ENCODE measurements around the gene CST5. TPM values are rescaled to one million over a fixed set of nuclear protein-coding genes. Genes with fewer than 3 reads are reported as not detected.
"Not testable (repeated sequence)": the region's sequence is repeated elsewhere in the genome, so short reads cannot be mapped to it uniquely, and the experiment has no call there.

CST5 gene
- total and polyA plus RNA-seq, 4 donors, result not detected

DNA sequence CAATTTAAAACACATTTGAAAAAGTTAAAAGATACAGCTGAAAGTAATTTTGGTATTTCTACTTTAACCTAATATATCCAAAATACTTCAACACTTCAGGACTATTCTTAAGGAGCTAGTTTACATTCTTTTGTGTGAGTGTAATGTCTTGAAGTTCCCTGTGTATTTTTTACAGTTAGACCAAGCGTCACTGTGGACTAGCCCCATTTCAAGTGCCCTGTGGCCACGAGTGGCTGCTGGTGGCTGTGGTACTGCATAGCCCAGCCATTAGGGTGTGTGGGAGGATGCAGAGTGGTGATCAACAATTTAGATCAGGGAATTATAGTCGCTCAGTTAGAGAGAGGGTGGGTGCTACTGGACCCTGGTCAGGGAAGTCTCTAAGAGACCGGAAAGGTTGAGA lies 869 bp upstream of the CST5 start:
- ATAC-seq (ENCODE audit: low FRiP score) (no peak), DNase-seq (no peak)
- Histone ChIP-seq H3K27ac (ENCODE audit: low read depth in 1 of 2, low read length in 2 of 2) (no peak overlapping the region), H3K27me3 (ENCODE audit: control insufficient read depth in 1 of 2, insufficient read depth in 2 of 2, low read length in 1 of 2) (no peaks in the 10 kb centered on the region), H3K36me3 (ENCODE audit: control insufficient read depth in 1 of 2, insufficient read depth in 2 of 2, low read length in 1 of 2) (no peaks in the 10 kb centered on the region), H3K9me3 (ENCODE audit: control insufficient read depth, low read length) (no peaks in the 10 kb centered on the region), H3K4me1 (ENCODE audit: control insufficient read depth in 1 of 2, insufficient read depth in 2 of 2, low read length in 2 of 2) (no peaks in the 10 kb centered on the region), H3K4me3 (ENCODE audit: low read length in 2 of 2) (no peak overlapping the region)
- intact Hi-C loops (cut with DNase I), result no loop called here
- WGBS, 2 donors, result 36 to 37% methylated on average over 4 of the region's 4 CpGs

DNA sequence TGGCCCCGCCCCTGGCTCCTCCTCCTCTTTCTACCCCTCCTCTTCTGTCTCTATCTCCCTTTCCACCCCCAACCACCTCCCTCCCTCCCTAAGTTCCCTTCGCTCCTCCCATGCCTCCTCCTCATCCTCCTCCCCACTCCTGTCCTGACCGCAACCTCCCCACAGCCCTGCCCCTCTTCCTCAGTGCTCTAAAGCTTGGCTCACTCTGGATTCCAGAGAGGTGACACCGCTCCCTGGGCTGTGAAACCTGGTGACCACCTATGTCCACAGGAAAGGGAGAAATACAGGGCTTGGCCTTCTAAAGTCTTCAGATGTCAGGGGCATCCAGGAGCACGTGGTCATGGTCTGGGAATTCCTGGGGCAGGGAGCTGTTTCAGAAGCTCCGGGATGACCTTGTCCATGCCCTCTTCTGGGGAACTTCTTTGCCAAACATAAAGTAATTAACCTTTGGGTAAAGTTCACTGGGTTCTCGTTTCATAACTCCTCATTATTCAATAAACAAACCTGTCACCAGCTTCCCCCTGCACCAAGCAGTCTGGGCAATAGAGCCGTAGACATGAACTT lies 345 bp upstream of the CST5 start:
- 45 to 48% methylated on average over 8 of the region's 8 CpGs for WGBS, 2 donors
- intact Hi-C loops (cut with DNase I), result no loop called here
- DNase-seq (no peak), ATAC-seq (ENCODE audit: low FRiP score) (no peak)
- no peak overlapping the region for H3K4me3 ChIP-seq (ENCODE audit: low read length in 2 of 2)
- H3K27me3 ChIP-seq (ENCODE audit: control insufficient read depth in 1 of 2, insufficient read depth in 2 of 2, low read length in 1 of 2), result no peaks in the 10 kb centered on the region
- H3K36me3 ChIP-seq (ENCODE audit: control insufficient read depth in 1 of 2, insufficient read depth in 2 of 2, low read length in 1 of 2), result no peaks in the 10 kb centered on the region
- H3K9me3 ChIP-seq (ENCODE audit: control insufficient read depth, low read length), result no peaks in the 10 kb centered on the region
- no peaks in the 10 kb centered on the region for H3K4me1 ChIP-seq (ENCODE audit: control insufficient read depth in 1 of 2, insufficient read depth in 2 of 2, low read length in 2 of 2)
- H3K27ac ChIP-seq (ENCODE audit: low read depth in 1 of 2, low read length in 2 of 2), result no peak overlapping the region

DNA sequence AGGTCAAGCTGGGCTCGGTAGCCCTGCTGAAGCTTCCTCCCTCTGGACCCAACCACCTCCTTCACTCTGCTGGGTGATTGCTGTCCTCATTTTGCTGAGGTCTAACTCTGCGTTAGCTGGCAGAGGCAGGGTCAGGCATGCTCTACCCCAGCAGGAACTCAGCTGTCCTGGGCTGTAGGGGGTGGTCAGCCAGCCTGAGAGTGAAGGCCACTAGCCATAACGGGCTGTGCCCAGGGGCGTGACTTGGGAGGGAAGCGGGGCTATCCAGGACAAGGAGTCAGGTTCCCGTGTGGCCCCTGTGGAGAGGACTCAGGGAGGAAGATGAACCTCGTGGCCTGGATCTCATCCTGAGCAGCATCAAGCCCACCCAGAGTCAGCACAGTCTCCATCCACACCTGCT lies 761 bp downstream of the CST5 start:
- Histone ChIP-seq H3K9me3 (ENCODE audit: control insufficient read depth, low read length) (no peaks in the 10 kb centered on the region), H3K4me3 (ENCODE audit: low read length in 2 of 2) (no peak overlapping the region), H3K36me3 (ENCODE audit: control insufficient read depth in 1 of 2, insufficient read depth in 2 of 2, low read length in 1 of 2) (no peaks in the 10 kb centered on the region), H3K27ac (ENCODE audit: low read depth in 1 of 2, low read length in 2 of 2) (no peak overlapping the region), H3K27me3 (ENCODE audit: control insufficient read depth in 1 of 2, insufficient read depth in 2 of 2, low read length in 1 of 2) (no peaks in the 10 kb centered on the region), H3K4me1 (ENCODE audit: control insufficient read depth in 1 of 2, insufficient read depth in 2 of 2, low read length in 2 of 2) (no peaks in the 10 kb centered on the region)
- DNase-seq, result no peak
- intact Hi-C loops (cut with DNase I), result no loop called here
- no peak for ATAC-seq (ENCODE audit: low FRiP score)
- 88 to 90% methylated on average over 6 to 7 of the region's 7 CpGs for WGBS, 2 donors

DNA sequence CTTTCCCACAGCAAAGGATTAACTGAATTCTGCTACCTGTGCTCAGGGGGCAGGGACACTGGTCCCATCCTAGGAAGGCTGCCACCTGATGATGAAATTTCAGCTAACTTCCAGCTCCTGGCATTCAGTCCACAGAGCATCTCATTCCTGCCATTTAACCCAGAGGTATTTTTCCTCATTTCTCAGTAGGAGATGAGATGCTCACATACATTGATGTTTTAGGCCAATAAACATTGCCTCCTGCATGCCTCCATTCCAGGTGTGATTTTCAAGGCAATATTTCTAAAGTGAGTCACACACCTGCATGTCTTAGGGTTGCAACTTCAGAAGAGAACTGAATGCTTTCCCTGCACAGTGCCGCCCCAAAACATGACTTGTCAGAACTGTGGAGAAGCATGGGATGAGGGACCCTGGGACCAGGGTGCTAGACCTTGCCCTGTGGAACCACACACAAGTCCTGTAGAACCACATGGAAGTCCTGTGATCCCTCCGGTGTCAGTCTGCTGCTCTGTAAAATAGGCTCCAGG lies 1.5 kb downstream of the CST5 start:
- H3K36me3 ChIP-seq (ENCODE audit: control insufficient read depth in 1 of 2, insufficient read depth in 2 of 2, low read length in 1 of 2); H3K27me3 ChIP-seq (ENCODE audit: control insufficient read depth in 1 of 2, insufficient read depth in 2 of 2, low read length in 1 of 2); H3K9me3 ChIP-seq (ENCODE audit: control insufficient read depth, low read length); H3K4me3 ChIP-seq (ENCODE audit: low read length in 2 of 2); intact Hi-C loops (cut with DNase I); ATAC-seq (ENCODE audit: low FRiP score); DNase-seq; H3K4me1 ChIP-seq (ENCODE audit: control insufficient read depth in 1 of 2, insufficient read depth in 2 of 2, low read length in 2 of 2); H3K27ac ChIP-seq (ENCODE audit: low read depth in 1 of 2, low read length in 2 of 2): not testable (repeated sequence)
- 93 to 94% methylated on average over 1 of the region's 2 CpGs for WGBS, 2 donors

DNA sequence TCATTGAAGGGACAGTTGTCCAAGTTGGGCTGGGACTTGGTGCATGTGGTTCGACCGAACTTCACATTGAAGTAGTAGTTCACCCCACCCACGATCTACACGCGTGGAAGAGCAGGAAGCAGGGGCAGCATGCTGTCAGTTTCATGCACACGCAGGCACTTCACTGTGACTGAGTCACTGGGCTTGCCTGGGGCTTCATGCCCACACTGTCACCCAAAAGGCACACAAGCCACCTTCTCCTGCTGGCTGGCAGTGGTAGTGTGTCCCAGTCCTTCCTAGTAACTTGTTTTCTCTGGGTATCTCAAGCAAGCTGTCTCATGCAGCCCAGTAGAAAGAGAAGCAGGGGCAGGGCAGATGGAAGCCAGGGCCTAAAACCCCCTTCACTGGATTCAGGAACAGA lies 2.0 kb downstream of the CST5 start:
- no peaks in the 10 kb centered on the region for H3K4me1 ChIP-seq (ENCODE audit: control insufficient read depth in 1 of 2, insufficient read depth in 2 of 2, low read length in 2 of 2)
- H3K9me3 ChIP-seq (ENCODE audit: control insufficient read depth, low read length), result no peaks in the 10 kb centered on the region
- H3K27me3 ChIP-seq (ENCODE audit: control insufficient read depth in 1 of 2, insufficient read depth in 2 of 2, low read length in 1 of 2), result no peaks in the 10 kb centered on the region
- no peak overlapping the region for H3K4me3 ChIP-seq (ENCODE audit: low read length in 2 of 2)
- WGBS, 2 donors, result 86 to 91% methylated on average over 6 of the region's 6 CpGs
- intact Hi-C loops (cut with DNase I), result no loop called here
- H3K27ac ChIP-seq (ENCODE audit: low read depth in 1 of 2, low read length in 2 of 2), result no peak overlapping the region
- ATAC-seq (ENCODE audit: low FRiP score), result no peak
- no peak for DNase-seq
- no peaks in the 10 kb centered on the region for H3K36me3 ChIP-seq (ENCODE audit: control insufficient read depth in 1 of 2, insufficient read depth in 2 of 2, low read length in 1 of 2)

DNA sequence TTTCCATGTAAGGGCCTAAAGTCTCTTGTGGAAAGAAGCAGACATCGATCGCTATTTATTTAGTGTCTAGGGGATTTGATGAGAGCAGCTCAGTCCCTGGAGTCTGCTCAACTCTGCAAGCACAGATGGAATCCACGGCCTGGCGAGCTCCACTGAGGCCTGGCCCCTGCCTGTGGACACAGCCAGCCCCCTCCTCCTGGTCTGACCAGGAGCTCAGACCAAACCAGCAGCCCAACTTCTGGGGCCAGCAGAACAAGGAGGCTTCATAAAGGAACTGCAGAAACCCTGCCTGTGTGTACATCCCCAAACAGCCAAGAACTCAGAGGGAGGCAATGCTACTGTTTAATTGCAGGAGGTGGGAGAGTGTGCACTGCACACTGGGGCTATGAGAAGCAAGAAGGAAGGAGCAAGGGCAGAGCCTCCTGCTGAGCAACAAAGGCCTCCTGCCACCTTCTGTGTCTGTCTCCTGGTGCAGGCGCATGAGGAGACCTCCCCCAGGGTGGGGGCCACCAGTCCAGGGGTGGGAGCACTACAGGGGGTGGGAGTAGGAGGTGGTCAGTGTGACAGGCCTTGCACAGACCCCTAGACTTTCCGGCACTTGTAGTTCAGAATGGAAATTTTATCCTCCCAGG lies 3.8 kb downstream of the CST5 start:
- DNase-seq, result no peak
- no peak for ATAC-seq (ENCODE audit: low FRiP score)
- no peak overlapping the region for H3K4me3 ChIP-seq (ENCODE audit: low read length in 2 of 2)
- H3K4me1 ChIP-seq (ENCODE audit: control insufficient read depth in 1 of 2, insufficient read depth in 2 of 2, low read length in 2 of 2), result no peaks in the 10 kb centered on the region
- intact Hi-C loops (cut with DNase I), result no loop called here
- H3K36me3 ChIP-seq (ENCODE audit: control insufficient read depth in 1 of 2, insufficient read depth in 2 of 2, low read length in 1 of 2), result no peaks in the 10 kb centered on the region
- H3K9me3 ChIP-seq (ENCODE audit: control insufficient read depth, low read length), result peaks cover 2% of the 10 kb centered on the region
- WGBS, 2 donors, result 41 to 55% methylated on average over 6 of the region's 6 CpGs
- H3K27me3 ChIP-seq (ENCODE audit: control insufficient read depth in 1 of 2, insufficient read depth in 2 of 2, low read length in 1 of 2), result no peaks in the 10 kb centered on the region
- H3K27ac ChIP-seq (ENCODE audit: low read depth in 1 of 2, low read length in 2 of 2), result no peak overlapping the region

DNA sequence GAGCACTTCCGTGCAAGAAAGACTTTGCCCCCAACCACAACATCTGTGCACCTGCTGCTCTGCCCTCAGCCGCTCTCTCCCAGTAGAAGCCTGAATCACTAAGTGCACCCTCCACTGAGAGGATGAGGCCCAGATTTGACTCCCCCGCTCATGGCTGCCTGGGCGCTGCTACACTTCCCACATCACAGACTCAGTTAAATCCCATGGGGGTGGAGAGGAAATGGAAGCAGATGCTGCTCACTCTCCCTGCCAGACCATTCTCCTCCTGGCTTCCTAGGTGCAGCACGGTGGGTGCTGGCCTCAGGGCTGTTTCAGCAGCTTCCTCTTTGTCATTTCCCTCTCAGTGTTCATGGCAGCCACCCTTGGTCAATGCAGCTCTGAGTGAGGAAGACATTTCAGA lies 4.8 kb downstream of the CST5 start:
- Histone ChIP-seq H3K4me3 (ENCODE audit: low read length in 2 of 2) (no peak overlapping the region), H3K9me3 (ENCODE audit: control insufficient read depth, low read length) (peaks cover 2% of the 10 kb centered on the region), H3K4me1 (ENCODE audit: control insufficient read depth in 1 of 2, insufficient read depth in 2 of 2, low read length in 2 of 2) (no peaks in the 10 kb centered on the region), H3K27me3 (ENCODE audit: control insufficient read depth in 1 of 2, insufficient read depth in 2 of 2, low read length in 1 of 2) (no peaks in the 10 kb centered on the region), H3K27ac (ENCODE audit: low read depth in 1 of 2, low read length in 2 of 2) (no peak overlapping the region), H3K36me3 (ENCODE audit: control insufficient read depth in 1 of 2, insufficient read depth in 2 of 2, low read length in 1 of 2) (no peaks in the 10 kb centered on the region)
- no peak for DNase-seq
- ATAC-seq (ENCODE audit: low FRiP score), result no peak
- WGBS, 2 donors, result 73 to 77% methylated on average over 5 of the region's 5 CpGs
- intact Hi-C loops (cut with DNase I), result no loop called here

DNA sequence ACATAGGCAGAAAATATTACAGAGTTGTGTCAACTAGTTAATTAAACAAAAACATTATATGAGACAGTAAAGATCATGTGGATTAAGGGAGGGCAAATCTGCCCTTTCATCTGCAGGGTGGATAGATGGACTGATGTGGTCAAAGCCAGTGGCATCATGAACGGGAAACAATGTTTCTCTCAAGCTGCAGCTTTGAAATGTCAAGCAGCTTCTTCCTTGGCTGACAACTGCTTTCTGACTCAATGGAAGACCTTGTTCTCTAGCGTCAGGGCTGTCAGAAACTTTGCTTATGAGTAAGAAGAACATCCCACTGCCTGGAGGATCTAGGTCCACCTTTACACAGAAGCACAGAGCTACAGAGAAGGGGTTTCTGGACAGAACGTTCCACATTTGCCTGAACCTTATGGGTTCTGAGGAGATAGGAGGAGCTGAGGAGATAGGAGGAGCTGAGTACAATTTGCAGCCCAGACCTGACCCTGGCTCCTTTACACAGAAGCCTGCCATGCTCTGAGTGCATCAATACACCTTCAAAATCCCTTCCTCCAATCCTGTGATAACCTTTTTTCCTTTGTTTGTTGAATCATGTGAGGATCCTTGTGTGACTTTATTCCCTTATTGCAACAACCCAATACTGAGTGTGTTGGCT lies 6.1 kb downstream of the CST5 start:
- WGBS, 2 donors, result 50 to 51% methylated on average over 3 of the region's 3 CpGs
- Histone ChIP-seq H3K4me3 (ENCODE audit: low read length in 2 of 2) (no peak overlapping the region), H3K9me3 (ENCODE audit: control insufficient read depth, low read length) (peaks cover 2% of the 10 kb centered on the region), H3K4me1 (ENCODE audit: control insufficient read depth in 1 of 2, insufficient read depth in 2 of 2, low read length in 2 of 2) (no peaks in the 10 kb centered on the region), H3K27ac (ENCODE audit: low read depth in 1 of 2, low read length in 2 of 2) (no peak overlapping the region), H3K36me3 (ENCODE audit: control insufficient read depth in 1 of 2, insufficient read depth in 2 of 2, low read length in 1 of 2) (no peaks in the 10 kb centered on the region), H3K27me3 (ENCODE audit: control insufficient read depth in 1 of 2, insufficient read depth in 2 of 2, low read length in 1 of 2) (peaks cover 0 to 1% of the 10 kb centered on the region in 2 donors)
- intact Hi-C loops (cut with DNase I), result no loop called here
- DNase-seq, result no peak
- no peak for ATAC-seq (ENCODE audit: low FRiP score)

DNA sequence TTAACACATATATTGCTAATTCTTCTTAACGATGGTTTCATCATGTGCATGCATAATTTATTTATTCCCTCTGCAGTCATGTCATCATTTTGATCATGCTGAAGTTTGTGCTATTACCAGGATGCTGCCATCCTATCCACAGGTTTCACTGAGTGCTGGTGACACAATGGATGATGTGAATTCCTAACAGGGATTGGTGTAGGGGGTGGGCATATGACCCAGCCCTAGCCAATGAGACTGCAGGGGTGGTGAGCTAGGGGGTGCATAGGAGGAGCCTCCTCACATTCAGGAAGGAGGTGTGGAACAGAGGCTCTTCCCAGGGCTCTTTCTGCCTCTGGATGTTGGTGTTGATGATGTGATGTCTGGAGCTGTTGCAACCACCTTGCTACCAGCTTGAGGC lies 7.5 kb downstream of the CST5 start:
- Histone ChIP-seq H3K36me3 (ENCODE audit: control insufficient read depth in 1 of 2, insufficient read depth in 2 of 2, low read length in 1 of 2) (no peaks in the 10 kb centered on the region), H3K27me3 (ENCODE audit: control insufficient read depth in 1 of 2, insufficient read depth in 2 of 2, low read length in 1 of 2) (peaks cover 0 to 4% of the 10 kb centered on the region in 2 donors), H3K9me3 (ENCODE audit: control insufficient read depth, low read length) (peaks cover 2% of the 10 kb centered on the region), H3K27ac (ENCODE audit: low read depth in 1 of 2, low read length in 2 of 2) (no peak overlapping the region), H3K4me3 (ENCODE audit: low read length in 2 of 2) (no peak overlapping the region), H3K4me1 (ENCODE audit: control insufficient read depth in 1 of 2, insufficient read depth in 2 of 2, low read length in 2 of 2) (no peaks in the 10 kb centered on the region)
- no peak for DNase-seq
- 90 to 97% methylated on average over 1 of the region's 1 CpG for WGBS, 2 donors
- ATAC-seq (ENCODE audit: low FRiP score), result no peak
- intact Hi-C loops (cut with DNase I), result no loop called here

Measured in aorta (tissue), 5 donors.